Head of caudate nucleus (tissue), 42 donors: Measurements from ENCODE around the gene NFIB.

ENCODE experiments used
- DNase-seq, 42 donors: peaks; one replicate each; pipeline versions ENCODE4 v3.0.0 to v3.0.0-alpha.2; 2020 to 2021; ENCODE audit warnings: mixed read lengths in 7 of 42
- intact Hi-C: fragments of 100-400 bp; cut with DNase I; formaldehyde crosslinking; loops from one replicate; pipeline ENCODE4 v1.15.0; 2022

The NFIB gene

GRCh38 chr9:14269916-14270315 is 44.0 kb downstream of the NFIB start:
- no peak for DNase-seq
- intact Hi-C loops = no loop called here

GRCh38 chr9:14263707-14264483 is 50.0 kb downstream of the NFIB start:
- intact Hi-C loops = no loop called here
- DNase-seq = no peak

- no peak for DNase-seq
- intact Hi-C loops = no loop called here
Observed at GRCh38 chr9:14262827-14263226, 51.1 kb downstream of the NFIB start.

GRCh38 chr9:14261616-14262015 is 52.3 kb downstream of the NFIB start:
- DNase-seq = no peak
- intact Hi-C loops = no loop called here

- no peak for DNase-seq
- intact Hi-C loops = no loop called here
Observed at GRCh38 chr9:14260101-14260500, 53.8 kb downstream of the NFIB start.

- DNase-seq = no peak
- intact Hi-C loops = no loop called here
Observed at GRCh38 chr9:14258660-14259239, 55.2 kb downstream of the NFIB start.

GRCh38 chr9:14258156-14258555 is 55.8 kb downstream of the NFIB start:
- intact Hi-C loops = no loop called here
- DNase-seq = no peak

GRCh38 chr9:14256588-14256987 is 57.4 kb downstream of the NFIB start:
- no peak for DNase-seq
- intact Hi-C loops = no loop called here

- intact Hi-C loops = no loop called here
Observed at GRCh38 chr9:14251154-14252071, 62.5 kb downstream of the NFIB start.

GRCh38 chr9:14250794-14251153 is 63.2 kb downstream of the NFIB start:
- no peak for DNase-seq
- intact Hi-C loops = no loop called here

More at GRCh38 chr9:14251154-14252071, 62.5 kb downstream of the NFIB start:
- peak in 41 of 42 donors; percentile 42 to 91 (median 74) for DNase-seq

GRCh38 chr9:14249527-14249926 is 64.4 kb downstream of the NFIB start:
- no peak for DNase-seq
- intact Hi-C loops = no loop called here

GRCh38 chr9:14248149-14248548 is 65.8 kb downstream of the NFIB start:
- no peak for DNase-seq
- intact Hi-C loops = no loop called here

- intact Hi-C loops = no loop called here
- DNase-seq = no peak
Observed at GRCh38 chr9:14247577-14247976, 66.4 kb downstream of the NFIB start.

GRCh38 chr9:14246951-14247350 is 67.0 kb downstream of the NFIB start:
- no peak for DNase-seq
- intact Hi-C loops = no loop called here

GRCh38 chr9:14245901-14246525 is 67.9 kb downstream of the NFIB start:
- intact Hi-C loops = no loop called here
- DNase-seq = no peak

- no peak for DNase-seq
Observed at GRCh38 chr9:14243514-14244042, 70.4 kb downstream of the NFIB start.

GRCh38 chr9:14242150-14242805 is 71.7 kb downstream of the NFIB start:
- intact Hi-C loops = no loop called here
- DNase-seq = no peak

More at GRCh38 chr9:14243514-14244042, 70.4 kb downstream of the NFIB start:
- intact Hi-C loops = no loop called here

- intact Hi-C loops = no loop called here
Observed at GRCh38 chr9:14240537-14240936, 73.4 kb downstream of the NFIB start.

GRCh38 chr9:14238518-14238917 is 75.4 kb downstream of the NFIB start:
- DNase-seq = no peak
- intact Hi-C loops = no loop called here

More at GRCh38 chr9:14240537-14240936, 73.4 kb downstream of the NFIB start:
- DNase-seq = no peak
